CD4-positive, alpha-beta T cell treated with Interferon alpha-2 for 1 hour (primary cell): Measurements from ENCODE around the gene DHX35.
"Not testable (repeated sequence)": the region's sequence is repeated elsewhere in the genome, so short reads cannot be mapped to it uniquely, and the experiment has no call there.

Source experiments
- DNase-seq, 2 donors: peaks; one replicate each; pipeline ENCODE4 v3.0.0-alpha.2; 2020 to 2022

The DHX35 gene

GRCh38 chr20:38940644-38941043 lies 21.5 kb upstream of the DHX35 start:
- DNase-seq = no peak

- DNase-seq = no peak
Measured at GRCh38 chr20:38941726-38942389, 20.3 kb upstream of the DHX35 start.

- no peak for DNase-seq
Measured at GRCh38 chr20:38945012-38945411, 17.1 kb upstream of the DHX35 start.

- DNase-seq = no peak
Measured at GRCh38 chr20:38946836-38947235, 15.3 kb upstream of the DHX35 start.

- DNase-seq = no peak
Measured at GRCh38 chr20:38947931-38948362, 14.2 kb upstream of the DHX35 start.

- no peak for DNase-seq
Measured at GRCh38 chr20:38950254-38950653, 11.9 kb upstream of the DHX35 start.

GRCh38 chr20:38951611-38952010 lies 10.5 kb upstream of the DHX35 start:
- DNase-seq = no peak

GRCh38 chr20:38952153-38952552 lies 10.0 kb upstream of the DHX35 start:
- DNase-seq = no peak

- no peak for DNase-seq
Measured at GRCh38 chr20:38953630-38954340, 8.4 kb upstream of the DHX35 start.

GRCh38 chr20:38957235-38957876 lies 4.8 kb upstream of the DHX35 start:
- no peak for DNase-seq

- DNase-seq = no peak
Measured at GRCh38 chr20:38957915-38958485, 4.1 kb upstream of the DHX35 start.

GRCh38 chr20:38960187-38960687 lies 1.9 kb upstream of the DHX35 start:
- not testable (repeated sequence) for DNase-seq

- DNase-seq = no peak
Measured at GRCh38 chr20:38961530-38962043, 557 bp upstream of the DHX35 start.

- no peak for DNase-seq
Measured at GRCh38 chr20:38962928-38963401, 821 bp downstream of the DHX35 start.

GRCh38 chr20:38963745-38964144 lies 1.6 kb downstream of the DHX35 start:
- DNase-seq = no peak

- DNase-seq = no peak
Measured at GRCh38 chr20:38965264-38965663, 3.1 kb downstream of the DHX35 start.

GRCh38 chr20:38968090-38968489 lies 5.9 kb downstream of the DHX35 start:
- no peak for DNase-seq

GRCh38 chr20:38969708-38970107 lies 7.6 kb downstream of the DHX35 start:
- no peak for DNase-seq

GRCh38 chr20:38970302-38970701 lies 8.2 kb downstream of the DHX35 start:
- DNase-seq = no peak

- no peak for DNase-seq
Measured at GRCh38 chr20:38973107-38973506, 11.0 kb downstream of the DHX35 start.

- DNase-seq = no peak
Measured at GRCh38 chr20:38973645-38974044, 11.5 kb downstream of the DHX35 start.

GRCh38 chr20:38975539-38976120 lies 13.5 kb downstream of the DHX35 start:
- no peak for DNase-seq

GRCh38 chr20:38979434-38979833 lies 17.3 kb downstream of the DHX35 start:
- DNase-seq = no peak
